Stomach (tissue), 9 donors: ENCODE results near the gene TOGARAM1. TPM values are rescaled to one million over a fixed set of nuclear protein-coding genes. Genes with fewer than 3 reads are reported as not detected.

Experiments
- DNase-seq, 2 donors: peaks; one replicate each; pipeline versions ENCODE4 v3.0.0 to v3.0.0-alpha.2; 2013 to 2019
- H3K27ac ChIP-seq, 5 donors: fragments of 200-600 bp in 4 of 5; sonication (generic) in 4 of 5; one replicate each; pipeline ENCODE4 v1.5.1; 2013 to 2019; ENCODE audit warnings: mild to moderate bottlenecking in 1 of 5, moderate library complexity in 1 of 5
- H3K27me3 ChIP-seq, 3 donors: fragments of 200-600 bp; sonication (generic); one replicate each; pipeline ENCODE4 v1.5.1; 2017 to 2019; ENCODE audit warnings: mixed run types in 1 of 3
- H3K36me3 ChIP-seq, 4 donors: fragments of 200-600 bp; sonication (generic); 1 replicate in 3 of 4; 2 replicates in 1 of 4; pipeline ENCODE4 v1.5.1; 2016 to 2019
- H3K4me1 ChIP-seq, 4 donors: fragments of 200-600 bp; sonication (generic); one replicate each; pipeline ENCODE4 v1.5.1; 2016 to 2019
- H3K4me3 ChIP-seq, 4 donors: fragments of 200-600 bp; sonication (generic) in 3 of 4; one replicate each; pipeline ENCODE4 v1.5.1; 2016 to 2019; ENCODE audit warnings: mild to moderate bottlenecking in 1 of 4
- H3K9me3 ChIP-seq, 4 donors: fragments of 200-600 bp; sonication (generic); one replicate each; pipeline ENCODE4 v1.5.1; 2016 to 2019
- CTCF ChIP-seq, 7 experiments: fragments of 450-650 bp in 4 of 7; fragments of 200-600 bp in 3 of 7; sonication (generic) in 3 of 7; IDR thresholded peaks; one replicate each; pipeline ENCODE4 v1.5.1; 2016 to 2019; ENCODE audit warnings: antibody characterized with exemption in 7 of 7, control low read depth in 2 of 7, mild to moderate bottlenecking in 1 of 7
- EP300 ChIP-seq: sonication (generic); formaldehyde crosslinking; IDR thresholded peaks from one replicate; pipeline ENCODE4 v1.6.1; 2017; ENCODE audit warnings: antibody characterized with exemption
- POLR2A ChIP-seq, 4 donors: fragments of 450-650 bp; IDR thresholded peaks; one replicate each; pipeline ENCODE4 v1.6.1; 2016; ENCODE audit warnings: antibody characterized with exemption in 4 of 4, control low read depth in 2 of 4, mild to moderate bottlenecking in 1 of 4, moderate library complexity in 1 of 4
- POLR2AphosphoS5 ChIP-seq, 3 donors: sonication (generic); formaldehyde crosslinking; IDR thresholded peaks; one replicate each; pipeline ENCODE4 v1.6.1; 2016; ENCODE audit warnings: antibody characterized with exemption in 3 of 3
- WGBS, 5 donors: extraction: QIAGEN DNeasy Blood & Tissue Kit in 3 of 5; methylation state at CpG; one replicate each; pipeline versions ENCODE4 v1.1.5 to v1.1.7; 2013 to 2018; 5-methylcytosine and 5-hydroxymethylcytosine counted together
- intact Hi-C: fragments of 100-400 bp; cut with DNase I; formaldehyde crosslinking; loops from one replicate; pipeline ENCODE4 v1.15.1; 2023; ENCODE audit warnings: low total_unique reads
- polyA plus RNA-seq, 3 donors: library from polyadenylated mRNA; stranded (reverse); fragments of 200-250 nt; gene quantifications; one replicate each; pipeline ENCODE4 v1.2.3, GENCODE V29; 2013
- total RNA-seq, 5 donors: library from RNA; depleted of rRNA; stranded (reverse); fragments of >200 nt; gene quantifications; one replicate each; pipeline versions ENCODE4 v1.1.0 to v1.2.3, GENCODE V29; 2014 to 2016
- donor health status: healthy with polysubstance abuse.
- donor health status: Bipolar disorder and iron deficiency.
- donor health status: healthy.

The TOGARAM1 gene
- total and polyA plus RNA-seq, 8 donors: 2.6 to 58.0 (median 8.3) TPM

GRCh38 chr14:44935155-44935554 is 26.8 kb upstream of the TOGARAM1 start:
- Histone ChIP-seq H3K4me1 (no peaks in the 10 kb centered on the region), H3K36me3 (peaks cover 4 to 68% (median 52%) of the 10 kb centered on the region in 4 donors), H3K27me3 (no peaks in the 10 kb centered on the region), H3K9me3 (no peaks in the 10 kb centered on the region), H3K27ac (no peak overlapping the region), H3K4me3 (no peak overlapping the region)
- intact Hi-C loops: no loop called here
- no peak for DNase-seq
- TF ChIP-seq EP300 (no peak), POLR2AphosphoS5 (IDR thresholded peaks at IDR 0.05) (no peak), POLR2A (IDR thresholded peaks at IDR 0.05) (no peak), CTCF (IDR thresholded peaks at IDR 0.05) (no peak)
- WGBS, 5 donors: 88 to 93% (median 91%) methylated on average over 2 of the region's 2 CpGs

GRCh38 chr14:44937547-44937946 is 24.4 kb upstream of the TOGARAM1 start:
- H3K4me3 ChIP-seq: no peak overlapping the region
- no peaks in the 10 kb centered on the region for H3K9me3 ChIP-seq
- H3K4me1 ChIP-seq: no peaks in the 10 kb centered on the region
- H3K36me3 ChIP-seq: peaks cover 12 to 69% (median 57%) of the 10 kb centered on the region in 4 donors
- no peaks in the 10 kb centered on the region for H3K27me3 ChIP-seq
- TF ChIP-seq POLR2AphosphoS5 (IDR thresholded peaks at IDR 0.05) (no peak), POLR2A (IDR thresholded peaks at IDR 0.05) (no peak), CTCF (IDR thresholded peaks at IDR 0.05) (no peak), EP300 (no peak)
- no peak overlapping the region for H3K27ac ChIP-seq
- no peak for DNase-seq
- intact Hi-C loops: no loop called here
- WGBS, 5 donors: 94 to 100% (median 98%) methylated on average over 2 of the region's 2 CpGs

GRCh38 chr14:44940211-44940610 is 21.8 kb upstream of the TOGARAM1 start:
- H3K4me1 ChIP-seq: no peaks in the 10 kb centered on the region
- H3K9me3 ChIP-seq: no peaks in the 10 kb centered on the region
- TF ChIP-seq EP300 (no peak), POLR2AphosphoS5 (IDR thresholded peaks at IDR 0.05) (no peak), CTCF (IDR thresholded peaks at IDR 0.05) (no peak), POLR2A (IDR thresholded peaks at IDR 0.05) (no peak)
- intact Hi-C loops: no loop called here
- no peak overlapping the region for H3K4me3 ChIP-seq
- DNase-seq: no peak
- H3K27ac ChIP-seq: no peak overlapping the region
- no peaks in the 10 kb centered on the region for H3K27me3 ChIP-seq
- peaks cover 12 to 77% (median 63%) of the 10 kb centered on the region in 4 donors for H3K36me3 ChIP-seq

GRCh38 chr14:44940944-44941343 is 21.0 kb upstream of the TOGARAM1 start:
- no peaks in the 10 kb centered on the region for H3K9me3 ChIP-seq
- H3K27ac ChIP-seq: no peak overlapping the region
- no peaks in the 10 kb centered on the region for H3K27me3 ChIP-seq
- H3K4me1 ChIP-seq: no peaks in the 10 kb centered on the region
- TF ChIP-seq EP300: no peak
- no peak for TF ChIP-seq CTCF (IDR thresholded peaks at IDR 0.05)
- no peak for TF ChIP-seq POLR2A (IDR thresholded peaks at IDR 0.05)
- TF ChIP-seq POLR2AphosphoS5 (IDR thresholded peaks at IDR 0.05): no peak
- peaks cover 17 to 83% (median 69%) of the 10 kb centered on the region in 4 donors for H3K36me3 ChIP-seq
- WGBS, 5 donors: 88 to 96% (median 94%) methylated on average over 6 of the region's 6 CpGs
- H3K4me3 ChIP-seq: no peak overlapping the region
- intact Hi-C loops: no loop called here
- no peak for DNase-seq
